MM.1S (cell line): ENCODE data around the gene MBTPS1.

Experiments
- DNase-seq: peaks from one replicate; pipeline ENCODE4 v3.0.0-alpha.2; 2015
- H2AFZ ChIP-seq: fragments of 300-600 bp; sonication (generic); 2 replicates; pipeline ENCODE4 v1.6.0; 2016; ENCODE audit warnings: antibody characterized with exemption, low read length
- H3F3A ChIP-seq: fragments of 300-600 bp; sonication (generic); 2 replicates; pipeline ENCODE4 v1.6.1; 2016; ENCODE audit warnings: mild to moderate bottlenecking, antibody characterized with exemption, low read length, moderate library complexity, mixed read lengths; ENCODE audit not compliant: insufficient read depth
- H3K27ac ChIP-seq: fragments of 300-600 bp; sonication (generic); 2 replicates; pipeline ENCODE4 v1.5.1; 2016; ENCODE audit warnings: mild to moderate bottlenecking, low read length
- H3K27me3 ChIP-seq: fragments of 300-600 bp; sonication (generic); replicated peaks from 2 replicates; pipeline ENCODE4 v1.6.0; 2016; ENCODE audit warnings: low read length; ENCODE audit not compliant: insufficient read depth
- H3K36me3 ChIP-seq: fragments of 300-600 bp; sonication (generic); replicated peaks from 2 replicates; pipeline ENCODE4 v1.6.1; 2016; ENCODE audit warnings: mild to moderate bottlenecking, low read length, mixed read lengths; ENCODE audit not compliant: insufficient read depth
- H3K4me1 ChIP-seq: fragments of 300-600 bp; sonication (generic); 2 replicates; pipeline ENCODE4 v1.6.1; 2016; ENCODE audit warnings: low read length, mixed read lengths
- H3K4me2 ChIP-seq: fragments of 300-600 bp; sonication (generic); 2 replicates; pipeline ENCODE4 v1.6.0; 2016; ENCODE audit warnings: low read depth, low read length
- H3K4me3 ChIP-seq: fragments of 300-600 bp; sonication (generic); 2 replicates; pipeline ENCODE4 v1.5.1; 2016; ENCODE audit warnings: low read length, mixed read lengths
- H3K79me2 ChIP-seq: fragments of 300-600 bp; sonication (generic); 2 replicates; pipeline ENCODE4 v1.6.1; 2016; ENCODE audit warnings: mixed run types, low read length, mixed read lengths
- H3K9ac ChIP-seq: fragments of 300-600 bp; sonication (generic); 2 replicates; pipeline ENCODE4 v1.6.1; 2016; ENCODE audit warnings: low read length, mixed read lengths
- H3K9me2 ChIP-seq: fragments of 300-600 bp; sonication (generic); replicated peaks from 2 replicates; pipeline ENCODE4 v1.6.1; 2016; ENCODE audit warnings: mild to moderate bottlenecking, low read length, mixed read lengths; ENCODE audit not compliant: insufficient read depth
- H3K9me3 ChIP-seq: fragments of 300-600 bp; sonication (generic); replicated peaks from 2 replicates; pipeline ENCODE4 v1.6.1; 2016; ENCODE audit warnings: mild to moderate bottlenecking, low read length, mixed read lengths; ENCODE audit not compliant: insufficient read depth
- H4K20me1 ChIP-seq: fragments of 300-600 bp; sonication (generic); 2 replicates; pipeline ENCODE4 v1.6.1; 2016; ENCODE audit warnings: mild to moderate bottlenecking, low read length, moderate library complexity, mixed read lengths; ENCODE audit not compliant: insufficient read depth
- CTCF ChIP-seq: fragments of 300-600 bp; sonication (generic); IDR thresholded peaks from 2 replicates; pipeline ENCODE4 v1.5.1; 2016; ENCODE audit warnings: antibody characterized with exemption, low read length, mixed read lengths
- EZH2 ChIP-seq: fragments of 300-600 bp; sonication (generic); optimal IDR thresholded peaks from 2 replicates; pipeline ENCODE3; 2017; ENCODE audit warnings: low read depth, mild to moderate bottlenecking, antibody characterized with exemption, low read length, mixed read lengths
- EZH2phosphoT487 ChIP-seq: fragments of 300-600 bp; sonication (generic); IDR thresholded peaks from 2 replicates; pipeline ENCODE4 v1.6.1; 2018; ENCODE audit warnings: antibody characterized with exemption, low read length

MBTPS1 gene

GRCh38 chr16:84048270-84048669, 68.5 kb downstream of the MBTPS1 start:
- H3K4me2 ChIP-seq, result no peak overlapping the region
- H3F3A ChIP-seq, result no peaks in the 10 kb centered on the region
- H3K36me3 ChIP-seq, result no peaks in the 10 kb centered on the region
- DNase-seq, result no peak
- no peaks in the 10 kb centered on the region for H3K79me2 ChIP-seq
- H3K9me3 ChIP-seq, result no peaks in the 10 kb centered on the region
- no peaks in the 10 kb centered on the region for H3K9me2 ChIP-seq
- H3K9ac ChIP-seq, result no peak overlapping the region
- no peak overlapping the region for H3K4me3 ChIP-seq
- H3K4me1 ChIP-seq, result no peaks in the 10 kb centered on the region
- no peak overlapping the region for H2AFZ ChIP-seq
- no peak for TF ChIP-seq CTCF
- no peak for TF ChIP-seq EZH2
- no peak for TF ChIP-seq EZH2phosphoT487
- H4K20me1 ChIP-seq, result no peaks in the 10 kb centered on the region
- no peak overlapping the region for H3K27ac ChIP-seq
- H3K27me3 ChIP-seq, result no peaks in the 10 kb centered on the region

GRCh38 chr16:84047626-84048025, 69.1 kb downstream of the MBTPS1 start:
- H3K9me2 ChIP-seq, result no peaks in the 10 kb centered on the region
- no peaks in the 10 kb centered on the region for H3K9me3 ChIP-seq
- H3K27me3 ChIP-seq, result no peaks in the 10 kb centered on the region
- no peaks in the 10 kb centered on the region for H4K20me1 ChIP-seq
- TF ChIP-seq CTCF (no peak), EZH2 (no peak), EZH2phosphoT487 (no peak)
- H3K4me1 ChIP-seq, result no peaks in the 10 kb centered on the region
- H3K4me3 ChIP-seq, result no peak overlapping the region
- H3K36me3 ChIP-seq, result no peaks in the 10 kb centered on the region
- DNase-seq, result no peak
- no peak overlapping the region for H3K27ac ChIP-seq
- H3K79me2 ChIP-seq, result no peaks in the 10 kb centered on the region
- no peak overlapping the region for H3K9ac ChIP-seq
- H3F3A ChIP-seq, result no peaks in the 10 kb centered on the region
- no peak overlapping the region for H2AFZ ChIP-seq
- H3K4me2 ChIP-seq, result no peak overlapping the region

GRCh38 chr16:84047206-84047605, 69.5 kb downstream of the MBTPS1 start:
- no peaks in the 10 kb centered on the region for H3K36me3 ChIP-seq
- H3K9me3 ChIP-seq, result no peaks in the 10 kb centered on the region
- H4K20me1 ChIP-seq, result no peaks in the 10 kb centered on the region
- H3F3A ChIP-seq, result no peaks in the 10 kb centered on the region
- no peaks in the 10 kb centered on the region for H3K9me2 ChIP-seq
- H3K79me2 ChIP-seq, result no peaks in the 10 kb centered on the region
- no peak for TF ChIP-seq CTCF
- TF ChIP-seq EZH2, result no peak
- no peak for TF ChIP-seq EZH2phosphoT487
- no peaks in the 10 kb centered on the region for H3K27me3 ChIP-seq
- no peak overlapping the region for H3K27ac ChIP-seq
- no peak overlapping the region for H3K4me2 ChIP-seq
- no peak overlapping the region for H2AFZ ChIP-seq
- no peaks in the 10 kb centered on the region for H3K4me1 ChIP-seq
- no peak for DNase-seq
- no peak overlapping the region for H3K9ac ChIP-seq
- no peak overlapping the region for H3K4me3 ChIP-seq
